ENCODE data around the gene GLDN.
"Not testable (repeated sequence)": the region's sequence is repeated elsewhere in the genome, so short reads cannot be mapped to it uniquely, and the experiment has no call there.

Gene GLDN

DNA sequence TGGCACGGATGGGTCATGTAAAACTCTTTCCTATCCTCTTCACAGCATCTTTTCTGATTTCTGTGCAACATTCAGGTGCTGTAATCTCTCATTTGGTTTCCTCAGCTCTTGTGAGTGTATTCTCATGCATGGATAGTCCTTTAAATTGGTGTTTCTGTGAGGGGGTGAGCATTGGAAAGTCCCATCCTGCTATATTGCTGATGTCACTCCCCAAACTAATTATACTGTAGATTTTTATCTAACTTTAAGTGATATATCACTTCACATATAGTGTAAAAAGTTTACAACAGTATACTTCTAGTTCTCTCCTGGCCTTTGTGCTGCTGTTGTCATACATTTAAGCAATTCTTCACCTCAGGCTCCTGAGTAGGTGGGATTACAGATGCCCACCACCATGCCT, 102.7 kb downstream of the GLDN start:
- DNase-seq (ENCODE audit: low spot score) = peak; percentile 17
- TF ChIP-seq, protein P1, sequence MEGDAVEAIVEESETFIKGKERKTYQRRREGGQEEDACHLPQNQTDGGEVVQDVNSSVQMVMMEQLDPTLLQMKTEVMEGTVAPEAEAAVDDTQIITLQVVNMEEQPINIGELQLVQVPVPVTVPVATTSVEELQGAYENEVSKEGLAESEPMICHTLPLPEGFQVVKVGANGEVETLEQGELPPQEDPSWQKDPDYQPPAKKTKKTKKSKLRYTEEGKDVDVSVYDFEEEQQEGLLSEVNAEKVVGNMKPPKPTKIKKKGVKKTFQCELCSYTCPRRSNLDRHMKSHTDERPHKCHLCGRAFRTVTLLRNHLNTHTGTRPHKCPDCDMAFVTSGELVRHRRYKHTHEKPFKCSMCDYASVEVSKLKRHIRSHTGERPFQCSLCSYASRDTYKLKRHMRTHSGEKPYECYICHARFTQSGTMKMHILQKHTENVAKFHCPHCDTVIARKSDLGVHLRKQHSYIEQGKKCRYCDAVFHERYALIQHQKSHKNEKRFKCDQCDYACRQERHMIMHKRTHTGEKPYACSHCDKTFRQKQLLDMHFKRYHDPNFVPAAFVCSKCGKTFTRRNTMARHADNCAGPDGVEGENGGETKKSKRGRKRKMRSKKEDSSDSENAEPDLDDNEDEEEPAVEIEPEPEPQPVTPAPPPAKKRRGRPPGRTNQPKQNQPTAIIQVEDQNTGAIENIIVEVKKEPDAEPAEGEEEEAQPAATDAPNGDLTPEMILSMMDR (IDR thresholded peaks at IDR 0.05; ENCODE audit: borderline replicate concordance, control extremely low read depth, extremely low read depth, insufficient read depth, missing control alignments) = no peak
- in situ Hi-C loops (cut with MboI; ENCODE audit: low sequenced_read_pairs, unreplicated experiment) = no loop called here

DNA sequence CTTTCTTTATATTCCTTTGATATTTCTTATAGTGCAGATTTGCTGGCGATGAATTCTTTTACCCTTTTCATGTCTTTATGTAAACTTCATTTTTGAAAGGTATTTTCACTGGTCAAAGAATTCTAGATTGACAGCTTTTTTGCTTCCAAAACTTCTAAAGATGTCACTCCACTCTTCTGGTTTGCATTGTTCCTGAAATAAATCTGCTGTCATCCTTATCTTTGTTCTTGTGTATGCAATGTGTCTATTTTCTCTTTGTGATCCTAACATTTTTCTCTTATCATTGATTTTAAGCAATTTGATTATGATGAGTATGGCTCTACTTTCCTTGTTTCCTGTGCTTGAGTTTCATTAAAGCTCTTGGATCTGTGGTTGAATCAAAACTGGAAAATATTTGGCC, 103.4 kb downstream of the GLDN start:
- no peak for DNase-seq (ENCODE audit: low spot score)
- in situ Hi-C loops (cut with MboI; ENCODE audit: low sequenced_read_pairs, unreplicated experiment) = no loop called here
- TF ChIP-seq, protein P1 (IDR thresholded peaks at IDR 0.05; ENCODE audit: borderline replicate concordance, control extremely low read depth, extremely low read depth, insufficient read depth, missing control alignments) = no peak

DNA sequence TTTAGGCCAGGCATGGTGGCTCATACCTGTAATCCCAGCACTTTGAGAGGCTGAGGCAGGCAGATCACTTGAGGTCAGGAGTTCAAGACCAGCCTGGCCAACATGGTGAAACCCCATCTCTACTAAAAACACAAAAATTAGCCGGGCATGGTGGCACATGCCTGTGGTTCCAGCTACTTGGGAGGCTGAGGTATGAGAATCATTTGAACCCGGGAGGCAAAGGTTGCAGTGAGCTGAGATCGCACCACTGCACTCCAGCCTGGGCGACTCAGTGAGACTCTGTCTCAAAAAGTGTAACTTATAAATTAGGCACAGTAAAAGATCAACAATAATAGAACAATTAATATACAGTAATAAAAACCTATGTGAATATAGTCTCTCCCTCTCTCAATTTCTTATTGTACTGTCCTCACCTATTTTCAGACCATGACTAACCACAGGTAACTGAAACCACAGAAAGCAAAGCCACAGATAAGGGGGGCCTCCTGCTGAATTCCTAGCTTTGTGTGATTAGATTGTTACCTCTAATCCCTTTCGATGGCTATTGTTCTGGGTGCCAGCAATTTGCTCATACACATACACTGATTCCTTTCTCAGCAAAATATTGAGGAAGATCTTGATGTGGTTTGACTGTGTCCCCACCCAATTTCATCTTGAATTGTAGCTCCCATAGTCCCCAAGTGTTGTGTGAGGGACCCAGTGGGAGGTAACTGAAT, 104.7 kb downstream of the GLDN start:
- in situ Hi-C loops (cut with MboI; ENCODE audit: low sequenced_read_pairs, unreplicated experiment); DNase-seq (ENCODE audit: low spot score): not testable (repeated sequence)

DNA sequence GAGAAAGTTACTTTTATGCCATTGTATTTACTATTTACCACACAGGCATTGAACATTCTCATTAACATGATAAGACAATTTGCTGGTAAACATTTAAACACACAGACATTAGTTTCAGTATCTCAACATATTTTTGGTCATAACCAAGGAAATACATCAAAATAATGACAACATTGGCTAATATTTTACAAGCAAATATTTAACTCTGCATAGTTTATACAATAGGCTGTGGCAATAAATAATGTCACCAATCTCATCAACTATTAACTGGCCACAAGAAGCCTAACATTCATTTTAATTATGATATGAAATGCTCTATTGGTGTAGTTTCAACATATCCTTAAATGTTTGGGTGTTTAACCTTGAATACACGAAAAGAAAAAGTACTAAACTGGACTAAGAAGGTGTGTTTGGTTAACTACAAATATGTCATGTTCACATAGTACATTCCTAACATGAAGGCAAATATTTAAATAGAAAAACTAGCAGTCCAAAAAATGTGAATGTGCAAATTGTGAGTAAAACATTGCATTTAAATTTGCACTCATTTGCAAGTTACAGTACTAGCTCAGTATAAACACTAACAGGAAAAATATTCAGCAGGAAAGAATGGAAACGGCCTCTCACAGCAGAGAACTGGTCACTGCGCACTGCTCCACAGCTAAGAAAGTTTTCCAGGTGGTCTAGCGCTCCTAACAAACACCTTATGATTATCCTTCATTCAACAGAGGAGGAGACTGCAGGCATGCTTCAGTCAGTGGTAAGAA, 106.6 kb downstream of the GLDN start:
- TF ChIP-seq, protein P1 (IDR thresholded peaks at IDR 0.05; ENCODE audit: borderline replicate concordance, control extremely low read depth, extremely low read depth, insufficient read depth, missing control alignments) = no peak
- in situ Hi-C loops (cut with MboI; ENCODE audit: low sequenced_read_pairs, unreplicated experiment) = no loop called here
- DNase-seq (ENCODE audit: low spot score) = no peak

DNA sequence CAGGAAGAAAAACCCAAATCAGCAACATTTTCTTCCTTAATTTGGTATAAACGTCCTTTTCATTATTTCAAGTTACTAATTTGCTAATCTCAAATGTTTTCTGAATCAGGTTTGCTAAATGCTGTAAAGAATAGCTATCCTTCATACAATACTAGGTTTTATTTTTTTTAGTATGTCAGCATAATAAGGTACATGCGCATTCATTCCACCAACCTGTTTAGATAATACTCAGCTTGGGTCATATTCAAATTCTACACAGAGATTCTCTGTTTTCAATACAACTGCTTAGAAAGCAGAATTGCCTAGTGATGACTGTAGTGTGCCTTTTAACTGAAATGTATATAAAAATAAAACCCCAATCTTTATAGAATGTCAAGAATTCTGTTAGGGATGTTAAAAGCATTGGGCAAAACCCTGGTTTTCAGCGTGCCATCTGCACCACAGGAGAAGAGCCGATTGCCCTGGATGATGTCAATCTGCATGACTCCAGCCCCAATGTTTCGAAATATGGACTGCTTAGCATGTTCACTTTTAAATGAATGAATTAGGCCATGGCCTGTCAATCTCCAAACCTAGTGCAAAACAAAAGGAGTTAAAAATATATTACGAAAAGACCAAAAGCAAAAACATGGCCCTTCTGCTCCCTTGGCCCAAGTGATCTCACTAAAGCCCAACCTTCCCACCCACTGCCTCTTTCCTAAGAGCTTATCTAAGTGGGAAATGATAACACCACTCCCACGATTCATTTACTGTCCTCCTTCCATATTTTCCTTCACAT, 107.4 kb downstream of the GLDN start:
- no peak for DNase-seq (ENCODE audit: low spot score)
- in situ Hi-C loops (cut with MboI; ENCODE audit: low sequenced_read_pairs, unreplicated experiment) = no loop called here
- TF ChIP-seq, protein P1 (IDR thresholded peaks at IDR 0.05; ENCODE audit: borderline replicate concordance, control extremely low read depth, extremely low read depth, insufficient read depth, missing control alignments) = no peak

DNA sequence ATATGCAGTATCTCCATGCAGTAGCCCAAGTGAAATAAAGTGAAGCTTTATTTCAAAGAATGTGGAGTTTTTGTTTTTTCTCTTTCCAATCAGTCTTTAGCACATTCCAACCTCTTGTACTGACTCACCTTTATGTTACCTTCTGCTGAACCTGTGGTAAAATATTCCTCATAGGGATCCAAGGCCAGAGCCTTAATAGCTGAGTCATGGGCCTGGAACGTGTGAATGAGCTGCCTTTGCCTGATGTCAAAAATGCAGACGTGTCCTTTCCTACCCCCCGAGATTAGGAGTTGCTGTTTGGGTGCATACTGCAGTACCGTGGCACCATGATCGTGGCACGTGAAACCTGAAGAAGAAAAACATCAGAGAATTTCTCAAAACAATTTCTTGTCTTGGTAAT, 108.5 kb downstream of the GLDN start:
- in situ Hi-C loops (cut with MboI; ENCODE audit: low sequenced_read_pairs, unreplicated experiment) = no loop called here
- TF ChIP-seq, protein P1 (IDR thresholded peaks at IDR 0.05; ENCODE audit: borderline replicate concordance, control extremely low read depth, extremely low read depth, insufficient read depth, missing control alignments) = no peak
- no peak for DNase-seq (ENCODE audit: low spot score)
